Neural progenitor cell (in vitro differentiated cells): ENCODE results near the gene CHP2.

Experiments
- EZH2 ChIP-seq: fragments of 200-600 bp; sonication (generic); IDR thresholded peaks from 2 replicates; pipeline ENCODE4 v1.6.1; 2017; ENCODE audit warnings: antibody characterized with exemption, mild to moderate bottlenecking, moderate library complexity
- TF ChIP-seq, protein P1 (sequence below): fragments of 200-600 bp; sonication (generic); IDR thresholded peaks from 2 replicates; pipeline ENCODE4 v1.5.1; 2017; ENCODE audit warnings: antibody characterized with exemption, mild to moderate bottlenecking

GRCh38 chr16:23755484-23755809 lies 621 bp downstream of the CHP2 start:
- TF ChIP-seq, protein P1, sequence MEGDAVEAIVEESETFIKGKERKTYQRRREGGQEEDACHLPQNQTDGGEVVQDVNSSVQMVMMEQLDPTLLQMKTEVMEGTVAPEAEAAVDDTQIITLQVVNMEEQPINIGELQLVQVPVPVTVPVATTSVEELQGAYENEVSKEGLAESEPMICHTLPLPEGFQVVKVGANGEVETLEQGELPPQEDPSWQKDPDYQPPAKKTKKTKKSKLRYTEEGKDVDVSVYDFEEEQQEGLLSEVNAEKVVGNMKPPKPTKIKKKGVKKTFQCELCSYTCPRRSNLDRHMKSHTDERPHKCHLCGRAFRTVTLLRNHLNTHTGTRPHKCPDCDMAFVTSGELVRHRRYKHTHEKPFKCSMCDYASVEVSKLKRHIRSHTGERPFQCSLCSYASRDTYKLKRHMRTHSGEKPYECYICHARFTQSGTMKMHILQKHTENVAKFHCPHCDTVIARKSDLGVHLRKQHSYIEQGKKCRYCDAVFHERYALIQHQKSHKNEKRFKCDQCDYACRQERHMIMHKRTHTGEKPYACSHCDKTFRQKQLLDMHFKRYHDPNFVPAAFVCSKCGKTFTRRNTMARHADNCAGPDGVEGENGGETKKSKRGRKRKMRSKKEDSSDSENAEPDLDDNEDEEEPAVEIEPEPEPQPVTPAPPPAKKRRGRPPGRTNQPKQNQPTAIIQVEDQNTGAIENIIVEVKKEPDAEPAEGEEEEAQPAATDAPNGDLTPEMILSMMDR, result no peak
- TF ChIP-seq EZH2, result no peak
